OCI-LY3 (cell line): ENCODE results near the gene LHX5.

Source experiments
- H2AFZ ChIP-seq: fragments of 200-600, 300-600 bp; shearing (Covaris generic); 2 replicates; pipeline ENCODE4 v1.6.0; 2014; ENCODE audit warnings: antibody characterized with exemption, low read depth, low read length
- H3K27ac ChIP-seq: fragments of 200-600, 300-600 bp; sonication (generic); 2 replicates; pipeline ENCODE4 v1.5.1; 2014; ENCODE audit warnings: mild to moderate bottlenecking, low read length, moderate library complexity, mixed read lengths
- H3K27me3 ChIP-seq: fragments of 200-600, 300-600 bp; sonication (generic); 2 replicates; pipeline ENCODE4 v1.6.1; 2014; ENCODE audit warnings: low read depth, low read length, mixed read lengths
- H3K36me3 ChIP-seq: fragments of 200-600, 300-600 bp; sonication (generic); replicated peaks from 2 replicates; pipeline ENCODE3; 2014; ENCODE audit warnings: low read depth, low read length, mixed read lengths
- H3K4me1 ChIP-seq: fragments of 300-600, 200-600 bp; sonication (generic); 2 replicates; pipeline ENCODE4 v1.6.1; 2014; ENCODE audit warnings: low read length, mixed read lengths
- H3K4me2 ChIP-seq: fragments of 200-600, 300-600 bp; sonication (generic); 2 replicates; pipeline ENCODE4 v1.6.1; 2014; ENCODE audit warnings: low read length, mixed read lengths
- H3K4me3 ChIP-seq: fragments of 300-600, 200-600 bp; sonication (generic); 2 replicates; pipeline ENCODE4 v1.5.1; 2014; ENCODE audit warnings: antibody characterized with exemption, mild to moderate bottlenecking, low read length, moderate library complexity
- H3K79me2 ChIP-seq: fragments of 300-600, 200-600 bp; shearing (Covaris generic); 2 replicates; pipeline ENCODE4 v1.6.1; 2014; ENCODE audit warnings: mild to moderate bottlenecking, low read length, mixed read lengths
- H3K9ac ChIP-seq: fragments of 300-600, 200-600 bp; shearing (Covaris generic); 2 replicates; pipeline ENCODE4 v1.6.0; 2014; ENCODE audit warnings: mild to moderate bottlenecking, low read length, moderate library complexity
- H3K9me3 ChIP-seq: fragments of 200-600, 300-600 bp; shearing (Covaris generic); 2 replicates; pipeline ENCODE4 v1.6.1; 2014; ENCODE audit warnings: low read length, mixed read lengths; ENCODE audit not compliant: insufficient read depth
- H4K20me1 ChIP-seq: fragments of 200-600, 300-600 bp; sonication (generic); 2 replicates; pipeline ENCODE4 v1.6.1; 2016; ENCODE audit warnings: low read length, mixed read lengths; ENCODE audit not compliant: insufficient read depth
- EZH2phosphoT487 ChIP-seq: fragments of 200-600 bp; shearing (Covaris generic); IDR thresholded peaks from 2 replicates; pipeline ENCODE4 v1.6.1; 2018; ENCODE audit warnings: antibody characterized with exemption, mixed run types, low read depth
- TF ChIP-seq, protein P1 (sequence below): fragments of 200-600, 300-600 bp; sonication (generic); IDR thresholded peaks from 2 replicates; pipeline ENCODE4 v1.5.1; 2014; ENCODE audit warnings: antibody characterized with exemption, low read length, low read depth

LHX5 gene

DNA sequence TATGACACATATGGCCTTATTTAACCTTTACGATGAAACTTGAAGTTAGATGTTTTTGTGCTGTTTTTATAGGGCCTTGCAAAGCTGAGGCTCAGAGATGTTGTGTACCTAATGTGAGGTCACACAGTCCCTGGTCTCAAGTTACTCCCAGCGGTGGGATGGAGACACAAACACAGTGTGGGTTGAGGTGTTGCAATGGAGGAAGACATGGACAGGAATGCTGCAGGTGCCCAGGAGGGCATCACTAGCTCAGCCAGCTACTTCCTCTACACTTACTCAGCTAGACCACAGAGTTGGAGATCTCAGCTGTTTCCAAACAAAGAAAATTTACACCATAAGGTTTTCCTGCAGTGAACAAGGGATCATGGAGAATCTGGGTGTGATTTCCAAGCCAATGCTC lies 15.5 kb downstream of the LHX5 start:
- Histone ChIP-seq H3K4me2 (peak overlapping the region; percentile 39), H2AFZ (peak overlapping the region; percentile 72; the same call in 1 of the 2 replicates), H3K4me1 (peaks cover 15% of the 10 kb centered on the region), H3K9me3 (no peaks in the 10 kb centered on the region), H3K36me3 (no peaks in the 10 kb centered on the region), H3K79me2 (no peaks in the 10 kb centered on the region), H3K9ac (no peak overlapping the region), H3K27ac (0 out of 2 replicates have a peak overlapping the region, but pooled peaks have one; percentile 4), H4K20me1 (no peaks in the 10 kb centered on the region), H3K4me3 (peak overlapping the region; percentile 6; the same call in 1 of the 2 replicates), H3K27me3 (peaks cover 17% of the 10 kb centered on the region; the same call in 1 of the 2 replicates)
- TF ChIP-seq, protein P1, sequence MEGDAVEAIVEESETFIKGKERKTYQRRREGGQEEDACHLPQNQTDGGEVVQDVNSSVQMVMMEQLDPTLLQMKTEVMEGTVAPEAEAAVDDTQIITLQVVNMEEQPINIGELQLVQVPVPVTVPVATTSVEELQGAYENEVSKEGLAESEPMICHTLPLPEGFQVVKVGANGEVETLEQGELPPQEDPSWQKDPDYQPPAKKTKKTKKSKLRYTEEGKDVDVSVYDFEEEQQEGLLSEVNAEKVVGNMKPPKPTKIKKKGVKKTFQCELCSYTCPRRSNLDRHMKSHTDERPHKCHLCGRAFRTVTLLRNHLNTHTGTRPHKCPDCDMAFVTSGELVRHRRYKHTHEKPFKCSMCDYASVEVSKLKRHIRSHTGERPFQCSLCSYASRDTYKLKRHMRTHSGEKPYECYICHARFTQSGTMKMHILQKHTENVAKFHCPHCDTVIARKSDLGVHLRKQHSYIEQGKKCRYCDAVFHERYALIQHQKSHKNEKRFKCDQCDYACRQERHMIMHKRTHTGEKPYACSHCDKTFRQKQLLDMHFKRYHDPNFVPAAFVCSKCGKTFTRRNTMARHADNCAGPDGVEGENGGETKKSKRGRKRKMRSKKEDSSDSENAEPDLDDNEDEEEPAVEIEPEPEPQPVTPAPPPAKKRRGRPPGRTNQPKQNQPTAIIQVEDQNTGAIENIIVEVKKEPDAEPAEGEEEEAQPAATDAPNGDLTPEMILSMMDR = no peak
- no peak for TF ChIP-seq EZH2phosphoT487

GRCh38 chr12:113453330-113453729 lies 18.3 kb downstream of the LHX5 start:
- TF ChIP-seq, protein P1 = no peak
- TF ChIP-seq EZH2phosphoT487 = no peak

GRCh38 chr12:113452458-113452857 lies 19.2 kb downstream of the LHX5 start:
- Histone ChIP-seq H3K27me3 (peaks cover 5% of the 10 kb centered on the region; the same call in 1 of the 2 replicates), H3K27ac (no peak overlapping the region), H2AFZ (no peak overlapping the region), H3K9me3 (no peaks in the 10 kb centered on the region), H3K4me2 (no peak overlapping the region), H4K20me1 (no peaks in the 10 kb centered on the region), H3K36me3 (no peaks in the 10 kb centered on the region), H3K79me2 (no peaks in the 10 kb centered on the region), H3K4me1 (peaks cover 15% of the 10 kb centered on the region), H3K9ac (no peak overlapping the region), H3K4me3 (no peak overlapping the region)
- no peak for TF ChIP-seq EZH2phosphoT487
- TF ChIP-seq, protein P1 = no peak

More at GRCh38 chr12:113453330-113453729, 18.3 kb downstream of the LHX5 start:
- no peak overlapping the region for H3K4me3 ChIP-seq
- no peak overlapping the region for H3K27ac ChIP-seq
- no peak overlapping the region for H2AFZ ChIP-seq
- peaks cover 15% of the 10 kb centered on the region for H3K4me1 ChIP-seq
- no peak overlapping the region for H3K9ac ChIP-seq
- no peak overlapping the region for H3K4me2 ChIP-seq
- no peaks in the 10 kb centered on the region for H3K36me3 ChIP-seq
- no peaks in the 10 kb centered on the region for H3K79me2 ChIP-seq
- H3K27me3 ChIP-seq = peaks cover 11% of the 10 kb centered on the region; the same call in 1 of the 2 replicates
- H4K20me1 ChIP-seq = no peaks in the 10 kb centered on the region
- H3K9me3 ChIP-seq = no peaks in the 10 kb centered on the region

DNA sequence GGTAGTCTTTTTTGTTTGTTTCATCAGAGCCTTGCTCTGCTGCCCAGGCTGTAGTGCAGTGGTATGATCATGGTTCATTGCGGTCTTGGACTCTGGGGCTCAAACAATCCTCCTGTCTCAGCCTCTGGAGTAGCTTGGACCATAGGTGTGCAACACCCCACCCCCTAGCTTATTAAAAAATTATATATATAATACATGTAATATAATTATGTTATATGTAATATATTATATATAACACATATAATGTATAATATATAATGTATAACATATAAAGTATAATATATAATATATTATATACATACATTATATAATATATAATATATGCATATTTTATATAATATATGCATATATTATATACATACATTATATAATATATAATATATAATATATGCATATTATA lies 21.8 kb downstream of the LHX5 start:
- H3K4me3 ChIP-seq = no peak overlapping the region
- H3K4me2 ChIP-seq = no peak overlapping the region
- no peak overlapping the region for H2AFZ ChIP-seq
- TF ChIP-seq, protein P1 = no peak
- TF ChIP-seq EZH2phosphoT487 = no peak
- H3K9me3 ChIP-seq = no peaks in the 10 kb centered on the region
- H3K27me3 ChIP-seq = peaks cover 8% of the 10 kb centered on the region; the same call in 1 of the 2 replicates
- no peaks in the 10 kb centered on the region for H3K79me2 ChIP-seq
- no peaks in the 10 kb centered on the region for H3K36me3 ChIP-seq
- H3K9ac ChIP-seq = no peak overlapping the region
- H3K4me1 ChIP-seq = no peaks in the 10 kb centered on the region
- H3K27ac ChIP-seq = no peak overlapping the region
- H4K20me1 ChIP-seq = no peaks in the 10 kb centered on the region
